Testis (tissue), 3 donors: Measurements from ENCODE around the gene SLC25A45. TPM values are rescaled to one million over a fixed set of nuclear protein-coding genes. Genes with fewer than 3 reads are reported as not detected.

Source experiments
- DNase-seq: peaks from one replicate; pipeline ENCODE4 v3.0.0-alpha.2; 2019
- H3K27ac ChIP-seq, 2 donors: fragments of 200-600 bp; sonication (generic); one replicate each; pipeline ENCODE4 v1.5.1; 2019
- H3K27me3 ChIP-seq: fragments of 200-600 bp; sonication (generic); one replicate; pipeline ENCODE4 v1.5.1; 2019
- H3K36me3 ChIP-seq: fragments of 200-600 bp; sonication (generic); one replicate; pipeline ENCODE4 v1.5.1; 2017; ENCODE audit warnings: low read depth; ENCODE audit errors: missing control alignments
- H3K4me1 ChIP-seq: fragments of 200-600 bp; sonication (generic); one replicate; pipeline ENCODE4 v1.5.1; 2019
- H3K4me3 ChIP-seq, 2 donors: fragments of 200-600 bp; sonication (generic); one replicate each; pipeline ENCODE4 v1.5.1; 2017 to 2019
- H3K9me3 ChIP-seq: fragments of 200-600 bp; sonication (generic); one replicate; pipeline ENCODE4 v1.5.1; 2017
- POLR2A ChIP-seq: fragments of 450-650 bp; IDR thresholded peaks from one replicate; pipeline ENCODE4 v1.6.1; 2017; ENCODE audit warnings: antibody characterized with exemption, mild to moderate bottlenecking, moderate library complexity
- WGBS, 2 donors: methylation state at CpG; one replicate each; pipeline ENCODE4 v1.1.5; 2018; 5-methylcytosine and 5-hydroxymethylcytosine counted together
- intact Hi-C: fragments of 100-400 bp; cut with DNase I; formaldehyde crosslinking; loops from one replicate; pipeline ENCODE4 v1.15.1; 2023; ENCODE audit warnings: low total_unique reads
- polyA plus RNA-seq: library from polyadenylated mRNA; stranded (reverse); fragments of 350-450 nt; fragmentation: Illumina TruSeq; extraction: RNeasy Lipid Tissue Mini Kit (QIAGEN cat#74804); gene quantifications from one replicate; pipeline ENCODE4 v1.2.3, GENCODE V29; 2014; ENCODE audit warnings: low read depth, low replicate concordance; ENCODE audit not compliant: insufficient read depth
- total RNA-seq, 2 donors: library from RNA; depleted of rRNA; stranded (reverse); fragments of >200 nt; gene quantifications; one replicate each; pipeline ENCODE4 v1.2.3, GENCODE V29; 2016
- TF ChIP-seq, protein P1 (sequence below), 3 experiments: fragments of 450-650 bp in 2 of 3; fragments of 200-600 bp in 1 of 3; sonication (generic) in 1 of 3; IDR thresholded peaks; one replicate each; pipeline ENCODE4 v1.5.1; 2016 to 2019; ENCODE audit warnings: antibody characterized with exemption in 3 of 3, mild to moderate bottlenecking in 2 of 3, moderate library complexity in 1 of 3

Gene SLC25A45
- total and polyA plus RNA-seq, 3 donors from 2014 or later, result 8.0 to 10.6 (median 10.1) TPM

GRCh38 chr11:65402790-65403189 is 20.3 kb upstream of the SLC25A45 start:
- 83 to 90% methylated on average over 2 of the region's 2 CpGs for WGBS, 2 donors
- H3K9me3 ChIP-seq, result no peaks in the 10 kb centered on the region
- no peak overlapping the region for H3K4me3 ChIP-seq
- H3K27ac ChIP-seq, result no peak overlapping the region
- intact Hi-C loops, result no loop called here
- TF ChIP-seq, protein P1, sequence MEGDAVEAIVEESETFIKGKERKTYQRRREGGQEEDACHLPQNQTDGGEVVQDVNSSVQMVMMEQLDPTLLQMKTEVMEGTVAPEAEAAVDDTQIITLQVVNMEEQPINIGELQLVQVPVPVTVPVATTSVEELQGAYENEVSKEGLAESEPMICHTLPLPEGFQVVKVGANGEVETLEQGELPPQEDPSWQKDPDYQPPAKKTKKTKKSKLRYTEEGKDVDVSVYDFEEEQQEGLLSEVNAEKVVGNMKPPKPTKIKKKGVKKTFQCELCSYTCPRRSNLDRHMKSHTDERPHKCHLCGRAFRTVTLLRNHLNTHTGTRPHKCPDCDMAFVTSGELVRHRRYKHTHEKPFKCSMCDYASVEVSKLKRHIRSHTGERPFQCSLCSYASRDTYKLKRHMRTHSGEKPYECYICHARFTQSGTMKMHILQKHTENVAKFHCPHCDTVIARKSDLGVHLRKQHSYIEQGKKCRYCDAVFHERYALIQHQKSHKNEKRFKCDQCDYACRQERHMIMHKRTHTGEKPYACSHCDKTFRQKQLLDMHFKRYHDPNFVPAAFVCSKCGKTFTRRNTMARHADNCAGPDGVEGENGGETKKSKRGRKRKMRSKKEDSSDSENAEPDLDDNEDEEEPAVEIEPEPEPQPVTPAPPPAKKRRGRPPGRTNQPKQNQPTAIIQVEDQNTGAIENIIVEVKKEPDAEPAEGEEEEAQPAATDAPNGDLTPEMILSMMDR (IDR thresholded peaks at IDR 0.05), result no peak
- TF ChIP-seq POLR2A, result no peak
- no peaks in the 10 kb centered on the region for H3K36me3 ChIP-seq
- H3K4me1 ChIP-seq, result no peaks in the 10 kb centered on the region
- no peaks in the 10 kb centered on the region for H3K27me3 ChIP-seq
- DNase-seq, result no peak

DNA sequence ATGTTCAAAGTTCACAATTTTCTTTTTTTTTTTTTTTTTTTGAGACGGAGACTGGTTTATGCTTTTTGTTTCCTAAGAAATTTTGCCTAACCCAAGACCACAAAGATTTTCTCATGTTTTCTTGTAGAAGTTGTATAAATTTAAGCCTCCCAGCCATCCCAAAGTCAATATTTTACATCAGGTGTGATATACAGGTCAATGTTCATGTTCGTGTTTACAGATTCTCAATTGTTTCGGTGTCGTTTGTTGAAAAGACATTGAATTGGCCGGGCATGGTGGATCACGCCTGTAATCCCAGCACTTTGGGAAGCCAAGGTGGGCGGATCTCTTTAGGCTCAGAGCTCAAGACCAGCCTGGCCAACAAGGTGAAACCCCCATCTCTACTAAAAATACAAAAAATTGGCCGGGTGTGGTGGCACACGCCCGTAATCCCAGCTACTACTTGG is 19.4 kb upstream of the SLC25A45 start:
- DNase-seq, result no peak
- H3K4me1 ChIP-seq, result no peaks in the 10 kb centered on the region
- intact Hi-C loops, result no loop called here
- no peaks in the 10 kb centered on the region for H3K36me3 ChIP-seq
- no peaks in the 10 kb centered on the region for H3K9me3 ChIP-seq
- H3K27ac ChIP-seq, result no peak overlapping the region
- no peak overlapping the region for H3K4me3 ChIP-seq
- no peaks in the 10 kb centered on the region for H3K27me3 ChIP-seq
- 87 to 89% methylated on average over 9 to 10 of the region's 10 CpGs for WGBS, 2 donors
- TF ChIP-seq POLR2A, result no peak
- TF ChIP-seq, protein P1 (IDR thresholded peaks at IDR 0.05), result no peak

- H3K27me3 ChIP-seq, result no peaks in the 10 kb centered on the region
- H3K36me3 ChIP-seq, result no peaks in the 10 kb centered on the region
- no peaks in the 10 kb centered on the region for H3K9me3 ChIP-seq
- intact Hi-C loops, result no loop called here
- H3K4me3 ChIP-seq, result no peak overlapping the region
- 76 to 78% methylated on average over 15 to 16 of the region's 16 CpGs for WGBS, 2 donors
- H3K4me1 ChIP-seq, result no peaks in the 10 kb centered on the region
- no peak for DNase-seq
- H3K27ac ChIP-seq, result no peak overlapping the region
- TF ChIP-seq POLR2A, result no peak
- TF ChIP-seq, protein P1 (IDR thresholded peaks at IDR 0.05), result no peak
These were observed 18.8 kb upstream of the SLC25A45 start for GRCh38 chr11:65401073-65401802.

DNA sequence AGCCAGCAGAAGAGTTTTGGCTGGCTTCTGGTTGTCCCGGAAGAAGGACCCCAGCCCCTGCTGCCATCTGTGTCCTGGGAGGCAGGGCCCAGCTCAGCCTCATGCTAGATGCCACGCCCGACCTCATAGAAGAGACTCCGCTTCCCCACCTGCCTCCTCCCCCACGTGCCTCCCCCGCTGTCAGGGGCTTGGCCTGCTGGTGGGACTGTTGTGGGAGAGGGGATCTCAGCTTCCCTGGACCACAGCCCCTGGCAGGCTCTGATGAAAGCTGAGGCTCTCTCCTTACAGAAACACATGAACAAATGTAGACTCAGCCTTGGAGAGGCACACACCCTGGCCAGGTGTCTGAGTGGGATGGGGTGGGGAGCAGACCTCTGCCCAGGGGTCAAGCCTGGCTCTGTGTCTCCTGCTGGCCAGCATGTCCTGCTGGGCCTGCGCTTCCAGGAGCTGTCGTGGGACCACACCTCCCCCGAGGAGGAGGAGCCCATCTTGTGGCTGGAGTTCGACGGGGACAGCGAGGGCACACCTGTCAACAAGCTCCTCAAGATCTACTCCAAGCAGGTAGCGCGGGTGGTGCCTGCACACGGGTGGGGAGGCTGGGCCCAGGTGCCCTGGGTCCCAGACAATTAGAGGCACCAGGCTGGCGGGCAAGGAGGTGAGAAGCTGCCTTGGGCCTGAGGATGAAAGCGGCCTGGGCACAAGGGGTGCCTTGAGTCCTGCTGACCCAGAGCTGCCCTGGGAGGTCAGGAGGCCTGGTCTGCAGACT is 18.0 kb upstream of the SLC25A45 start:
- Histone ChIP-seq H3K27ac (no peak overlapping the region), H3K36me3 (no peaks in the 10 kb centered on the region), H3K9me3 (no peaks in the 10 kb centered on the region), H3K4me3 (no peak overlapping the region), H3K27me3 (no peaks in the 10 kb centered on the region), H3K4me1 (no peaks in the 10 kb centered on the region)
- TF ChIP-seq POLR2A, result no peak
- TF ChIP-seq, protein P1 (IDR thresholded peaks at IDR 0.05), result no peak
- WGBS, 2 donors, result 78 to 96% methylated on average over 5 to 15 of the region's 17 CpGs
- intact Hi-C loops, result no loop called here
- DNase-seq, result no peak
